Measurements from ENCODE around the gene SHROOM3. TPM values are rescaled to one million over a fixed set of nuclear protein-coding genes. Genes with fewer than 3 reads are reported as not detected.

The SHROOM3 gene
- total RNA-seq = 42.5 and 45.1 TPM in 2 replicates

GRCh38 chr4:76434901-76435527 is at the start of gene SHROOM3:
TSS of gene SHROOM3 (plus strand) at chr4:76435229. CDS start at chr4:76436053, 824 bp downstream.
- Histone ChIP-seq H3K27me3 (ENCODE audit: control insufficient read depth, insufficient read depth, low read length) (no peaks in the 10 kb centered on the region), H3K36me3 (ENCODE audit: control insufficient read depth, insufficient read depth, low read length) (no peaks in the 10 kb centered on the region), H3K4me3 (ENCODE audit: low read depth, low read length) (no peak within 1 kb of the TSS)
- no peak for TF ChIP-seq CTCF (IDR thresholded peaks at IDR 0.05; ENCODE audit: insufficient read depth, low read length, poor library complexity, severe bottlenecking)
- DNase-seq (ENCODE audit: low read depth) = no peak

GRCh38 chr4:76385974-76386373 is 49.1 kb upstream of the SHROOM3 start:
- H3K4me3 ChIP-seq (ENCODE audit: low read depth, low read length) = no peak overlapping the region
- no peak for DNase-seq (ENCODE audit: low read depth)
- no peaks in the 10 kb centered on the region for H3K27me3 ChIP-seq (ENCODE audit: control insufficient read depth, insufficient read depth, low read length)
- no peak for TF ChIP-seq CTCF (IDR thresholded peaks at IDR 0.05; ENCODE audit: insufficient read depth, low read length, poor library complexity, severe bottlenecking)
- no peaks in the 10 kb centered on the region for H3K36me3 ChIP-seq (ENCODE audit: control insufficient read depth, insufficient read depth, low read length)

- DNase-seq (ENCODE audit: low read depth) = no peak
- TF ChIP-seq CTCF (IDR thresholded peaks at IDR 0.05; ENCODE audit: insufficient read depth, low read length, poor library complexity, severe bottlenecking) = no peak
- no peaks in the 10 kb centered on the region for H3K36me3 ChIP-seq (ENCODE audit: control insufficient read depth, insufficient read depth, low read length)
- H3K4me3 ChIP-seq (ENCODE audit: low read depth, low read length) = no peak overlapping the region
- H3K27me3 ChIP-seq (ENCODE audit: control insufficient read depth, insufficient read depth, low read length) = no peaks in the 10 kb centered on the region
Observed at GRCh38 chr4:76386566-76387305, 48.3 kb upstream of the SHROOM3 start.

GRCh38 chr4:76388160-76388908 is 46.7 kb upstream of the SHROOM3 start:
- no peak for DNase-seq (ENCODE audit: low read depth)
- Histone ChIP-seq H3K4me3 (ENCODE audit: low read depth, low read length) (no peak overlapping the region), H3K27me3 (ENCODE audit: control insufficient read depth, insufficient read depth, low read length) (no peaks in the 10 kb centered on the region), H3K36me3 (ENCODE audit: control insufficient read depth, insufficient read depth, low read length) (no peaks in the 10 kb centered on the region)
- TF ChIP-seq CTCF (IDR thresholded peaks at IDR 0.05; ENCODE audit: insufficient read depth, low read length, poor library complexity, severe bottlenecking) = no peak

GRCh38 chr4:76401654-76402053 is 33.4 kb upstream of the SHROOM3 start:
- no peak overlapping the region for H3K4me3 ChIP-seq (ENCODE audit: low read depth, low read length)
- no peaks in the 10 kb centered on the region for H3K27me3 ChIP-seq (ENCODE audit: control insufficient read depth, insufficient read depth, low read length)
- no peak for TF ChIP-seq CTCF (IDR thresholded peaks at IDR 0.05; ENCODE audit: insufficient read depth, low read length, poor library complexity, severe bottlenecking)
- no peaks in the 10 kb centered on the region for H3K36me3 ChIP-seq (ENCODE audit: control insufficient read depth, insufficient read depth, low read length)
- no peak for DNase-seq (ENCODE audit: low read depth)

Data from kidney epithelial cell (primary cell).